Measurements from ENCODE around the gene SHISA6.

The SHISA6 gene

GRCh38 chr17:11580677-11581076 is 339.7 kb downstream of the SHISA6 start:
- TF ChIP-seq CTCF (IDR thresholded peaks at IDR 0.05; ENCODE audit: control extremely low read depth, extremely low read depth, low read depth, missing control alignments): no peak
- CTCF ChIA-PET: no interaction called here
- DNase-seq (ENCODE audit: extremely low spot score): no peak
- POLR2A ChIA-PET: no interaction called here

GRCh38 chr17:11582217-11582616 is 341.2 kb downstream of the SHISA6 start:
- ChIA-PET CTCF (no interaction called here), POLR2A (no interaction called here)
- no peak for DNase-seq (ENCODE audit: extremely low spot score)
- no peak for TF ChIP-seq CTCF (IDR thresholded peaks at IDR 0.05; ENCODE audit: control extremely low read depth, extremely low read depth, low read depth, missing control alignments)

GRCh38 chr17:11583306-11583992 is 342.4 kb downstream of the SHISA6 start:
- no peak for TF ChIP-seq CTCF (IDR thresholded peaks at IDR 0.05; ENCODE audit: control extremely low read depth, extremely low read depth, low read depth, missing control alignments)
- ChIA-PET CTCF (interaction anchor here (0.7 kb wide), 1 partner anchor 61 kb away, joined by 3 read pairs; no protein-coding TSS in a partner anchor), POLR2A (no interaction called here)

GRCh38 chr17:11589716-11590115 is 348.7 kb downstream of the SHISA6 start:
- no peak for TF ChIP-seq CTCF (IDR thresholded peaks at IDR 0.05; ENCODE audit: control extremely low read depth, extremely low read depth, low read depth, missing control alignments)
- DNase-seq (ENCODE audit: extremely low spot score): no peak
- POLR2A ChIA-PET: no interaction called here
- CTCF ChIA-PET: no interaction called here

More at GRCh38 chr17:11583306-11583992, 342.4 kb downstream of the SHISA6 start:
- no peak for DNase-seq (ENCODE audit: extremely low spot score)

GRCh38 chr17:11598274-11599221 is 357.5 kb downstream of the SHISA6 start, which contains the start of gene DNAH9:
Gene DNAH9, plus strand, starts transcription at chr17:11598470. Its CDS starts 29 bp downstream, at chr17:11598499.
- ChIA-PET CTCF (no interaction called here), POLR2A (no interaction called here)
- no peak for TF ChIP-seq CTCF (IDR thresholded peaks at IDR 0.05; ENCODE audit: control extremely low read depth, extremely low read depth, low read depth, missing control alignments)
- no peak for DNase-seq (ENCODE audit: extremely low spot score)

- CTCF ChIA-PET: no interaction called here
- POLR2A ChIA-PET: no interaction called here
- no peak for TF ChIP-seq CTCF (IDR thresholded peaks at IDR 0.05; ENCODE audit: control extremely low read depth, extremely low read depth, low read depth, missing control alignments)
- no peak for DNase-seq (ENCODE audit: extremely low spot score)
Observed at GRCh38 chr17:11601661-11602060, 360.6 kb downstream of the SHISA6 start.

Measured in GM10248 (cell line).